Measurements from ENCODE around the gene GPR157.

The GPR157 gene

DNA sequence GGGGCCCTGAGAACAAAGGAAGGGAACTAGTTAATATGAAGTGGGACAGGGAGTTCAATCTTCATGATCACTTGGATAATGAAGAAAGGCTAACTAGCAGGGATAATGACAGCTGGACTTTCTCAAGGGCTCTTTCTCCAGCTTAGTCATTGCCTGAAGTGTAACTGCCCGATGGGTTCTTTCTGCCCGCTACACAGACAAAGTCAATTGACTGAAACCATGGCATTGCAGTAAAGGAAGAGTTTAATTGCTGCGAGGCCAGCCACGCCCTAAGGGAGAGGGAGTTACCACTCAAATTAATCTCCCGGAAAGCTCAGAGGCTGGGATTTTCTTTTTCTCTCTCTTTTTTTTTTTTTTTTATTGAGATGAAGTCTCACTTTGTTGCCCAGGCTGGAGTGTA lies 42.9 kb downstream of the GPR157 start:
- DNase-seq: no peak

- DNase-seq: no peak
These were observed 43.5 kb downstream of the GPR157 start for GRCh38 chr1:9085306-9085940.

GRCh38 chr1:9084906-9085305 lies 44.0 kb downstream of the GPR157 start:
- DNase-seq: no peak

DNA sequence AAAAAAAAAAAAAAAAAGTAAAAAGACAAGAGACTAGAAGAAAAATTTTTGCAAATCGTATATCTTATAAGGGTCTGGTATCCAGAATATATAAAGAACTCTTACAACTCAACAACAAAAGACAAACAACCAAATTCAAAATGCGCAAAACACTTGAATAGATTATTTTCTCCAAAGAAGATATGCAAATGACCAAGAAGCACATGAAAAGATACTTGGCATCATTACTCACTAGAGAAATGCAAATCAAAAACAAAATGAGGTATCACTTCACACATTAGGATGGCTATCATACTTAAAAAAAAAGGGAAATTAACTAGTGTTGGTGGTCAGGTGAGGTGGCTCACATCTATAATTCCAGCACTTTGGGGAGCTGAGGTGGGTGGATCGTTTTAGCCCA lies 47.4 kb downstream of the GPR157 start:
- DNase-seq: no peak

DNA sequence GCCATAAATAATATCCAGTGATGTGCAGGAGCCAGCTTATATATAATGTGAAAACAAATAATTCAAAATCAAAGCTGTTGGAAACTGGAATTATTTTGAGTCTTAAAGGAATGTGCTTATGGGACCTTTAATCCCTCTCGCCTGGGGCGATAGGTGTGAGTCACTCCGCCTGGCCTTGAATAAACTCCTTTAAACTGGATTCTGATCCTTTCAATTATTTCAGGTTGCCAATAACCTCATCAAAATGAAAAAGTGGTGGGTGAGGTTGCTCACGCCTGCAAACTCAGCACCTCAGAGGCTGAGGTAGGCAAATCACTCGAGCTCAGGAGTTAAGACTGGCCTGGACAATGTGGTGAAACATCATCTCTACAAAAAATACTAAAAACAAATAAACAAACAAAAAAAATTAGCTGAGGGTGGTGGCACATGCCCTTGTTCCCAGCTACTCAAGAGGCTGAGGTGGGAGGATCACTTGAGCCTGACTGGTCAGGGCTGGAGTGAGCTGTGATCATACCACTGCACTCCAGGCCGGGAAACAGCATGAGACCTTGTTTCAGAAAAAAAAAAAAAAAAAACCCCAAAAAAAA lies 48.1 kb downstream of the GPR157 start:
- DNase-seq: no peak

GRCh38 chr1:9079988-9080704 lies 48.8 kb downstream of the GPR157 start:
- no peak for DNase-seq

DNA sequence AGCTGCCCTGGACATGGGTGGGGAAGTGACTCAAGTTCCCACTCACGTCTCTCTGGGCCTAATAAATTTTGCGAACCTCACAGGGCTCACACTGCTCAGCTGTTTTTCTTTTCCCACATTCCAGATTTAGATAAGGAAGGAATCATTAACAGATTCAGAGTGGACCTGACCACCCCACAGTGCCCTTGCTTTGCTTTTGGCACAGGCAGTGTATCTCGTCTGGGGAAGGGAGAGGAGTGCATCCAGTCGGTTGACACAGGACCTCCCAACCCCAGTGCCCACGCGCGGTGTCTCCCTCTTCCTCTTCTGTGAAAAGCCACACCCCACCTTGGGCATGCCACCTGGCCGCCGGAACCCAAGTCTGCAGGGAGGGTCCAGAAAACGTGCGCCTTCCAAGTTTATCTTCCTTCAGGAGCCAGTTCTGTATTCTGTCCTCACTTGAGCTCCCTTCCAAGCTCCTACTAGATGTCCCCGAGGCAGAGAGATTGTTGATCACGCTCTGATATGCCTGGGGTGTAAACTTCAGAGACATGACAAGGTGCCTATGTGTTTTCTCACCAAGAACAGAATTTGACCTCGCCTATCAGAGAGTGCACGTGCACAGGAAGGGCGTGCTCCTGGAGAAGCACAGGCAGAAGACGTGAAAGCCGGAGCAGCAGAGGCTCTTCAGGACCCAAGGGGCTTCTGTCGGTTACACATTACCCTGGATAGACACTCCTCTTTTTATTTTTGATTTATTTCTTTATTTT lies 50.0 kb downstream of the GPR157 start:
- no peak for DNase-seq

GRCh38 chr1:9078015-9078751 lies 50.7 kb downstream of the GPR157 start:
- no peak for DNase-seq

DNA sequence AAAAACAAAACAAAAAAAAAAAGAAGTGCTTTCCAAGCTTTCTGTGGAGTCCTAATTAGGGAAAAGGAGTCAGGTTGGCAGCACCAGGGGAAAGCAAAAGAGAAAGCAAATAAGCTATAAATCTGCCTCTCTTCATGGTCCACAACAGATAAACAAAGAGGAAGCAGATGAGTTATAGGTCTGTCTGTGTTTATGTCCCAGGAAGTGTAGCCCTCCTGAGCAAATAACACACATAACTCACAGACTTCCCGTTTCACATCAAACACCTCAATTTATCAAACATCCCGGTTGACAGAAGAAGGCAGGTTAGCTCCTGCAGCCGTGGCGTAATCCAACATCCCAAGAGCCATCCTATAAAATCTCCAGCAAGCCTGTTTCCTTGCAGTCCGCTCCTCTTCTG lies 53.9 kb downstream of the GPR157 start:
- no peak for DNase-seq

DNA sequence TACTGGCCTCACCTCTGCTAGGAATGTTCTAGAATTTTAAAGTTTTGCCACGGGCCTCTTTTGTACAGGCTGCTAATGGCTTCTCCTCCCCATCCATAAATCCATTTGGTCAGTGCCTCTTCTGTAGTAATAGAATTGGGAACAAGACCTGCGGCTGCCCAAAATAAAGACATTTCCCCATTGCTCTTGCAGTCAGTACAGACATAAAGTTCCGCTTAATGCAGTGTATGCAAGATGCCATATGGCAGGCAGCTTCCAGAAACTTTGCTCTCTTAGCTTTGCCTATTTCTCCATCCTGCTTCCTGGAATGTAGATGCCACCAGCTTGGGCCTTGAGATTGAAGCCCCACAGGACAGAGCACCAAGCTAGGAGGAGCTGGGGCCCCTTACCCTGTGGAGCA lies 55.8 kb downstream of the GPR157 start:
- DNase-seq: no peak

DNA sequence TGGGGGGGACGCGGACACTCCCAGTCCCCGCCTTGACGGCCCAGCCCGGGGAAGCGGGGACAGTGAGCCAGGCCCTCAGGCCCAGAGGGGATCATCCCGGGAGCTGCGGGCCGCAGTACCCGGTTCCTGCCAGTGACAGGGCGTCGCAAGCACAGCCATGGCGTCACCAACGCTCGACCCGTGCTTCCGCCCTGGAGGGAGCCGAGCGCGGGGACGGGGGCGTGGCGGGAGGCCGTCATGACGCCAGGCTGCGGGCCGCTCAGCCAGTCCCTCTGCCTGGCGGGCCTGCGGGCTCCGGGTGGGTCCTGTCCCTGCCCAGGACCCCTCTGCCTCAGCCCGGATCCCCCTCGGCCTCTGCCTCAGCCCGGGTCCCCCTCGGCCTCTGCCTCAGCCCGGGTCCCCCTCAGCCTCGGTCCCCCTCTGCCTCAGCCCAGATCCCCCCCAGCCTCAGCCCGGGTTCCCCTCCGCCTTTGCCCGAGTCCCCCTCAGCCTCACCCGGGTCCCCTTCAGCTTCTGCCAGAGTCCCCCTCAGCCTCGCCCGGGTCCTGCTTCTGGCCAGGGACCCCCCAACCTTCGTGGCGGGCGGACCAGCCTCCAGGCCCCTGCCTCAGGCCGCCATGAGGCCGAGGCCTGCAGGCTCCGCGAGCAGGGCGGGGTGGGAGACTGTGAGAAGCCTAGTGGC lies 57.2 kb downstream of the GPR157 start:
- no peak for DNase-seq

- no peak for DNase-seq
These were observed 58.4 kb downstream of the GPR157 start for GRCh38 chr1:9070486-9070885.

GRCh38 chr1:9069326-9070100 lies 59.4 kb downstream of the GPR157 start, which contains the start of gene SLC2A5:
SLC2A5 (minus strand) TSS chr1:9069635; CDS start chr1:9069536, 99 bp downstream.
- no peak for DNase-seq

GRCh38 chr1:9068981-9069325 lies 59.9 kb downstream of the GPR157 start:
- DNase-seq: no peak

DNA sequence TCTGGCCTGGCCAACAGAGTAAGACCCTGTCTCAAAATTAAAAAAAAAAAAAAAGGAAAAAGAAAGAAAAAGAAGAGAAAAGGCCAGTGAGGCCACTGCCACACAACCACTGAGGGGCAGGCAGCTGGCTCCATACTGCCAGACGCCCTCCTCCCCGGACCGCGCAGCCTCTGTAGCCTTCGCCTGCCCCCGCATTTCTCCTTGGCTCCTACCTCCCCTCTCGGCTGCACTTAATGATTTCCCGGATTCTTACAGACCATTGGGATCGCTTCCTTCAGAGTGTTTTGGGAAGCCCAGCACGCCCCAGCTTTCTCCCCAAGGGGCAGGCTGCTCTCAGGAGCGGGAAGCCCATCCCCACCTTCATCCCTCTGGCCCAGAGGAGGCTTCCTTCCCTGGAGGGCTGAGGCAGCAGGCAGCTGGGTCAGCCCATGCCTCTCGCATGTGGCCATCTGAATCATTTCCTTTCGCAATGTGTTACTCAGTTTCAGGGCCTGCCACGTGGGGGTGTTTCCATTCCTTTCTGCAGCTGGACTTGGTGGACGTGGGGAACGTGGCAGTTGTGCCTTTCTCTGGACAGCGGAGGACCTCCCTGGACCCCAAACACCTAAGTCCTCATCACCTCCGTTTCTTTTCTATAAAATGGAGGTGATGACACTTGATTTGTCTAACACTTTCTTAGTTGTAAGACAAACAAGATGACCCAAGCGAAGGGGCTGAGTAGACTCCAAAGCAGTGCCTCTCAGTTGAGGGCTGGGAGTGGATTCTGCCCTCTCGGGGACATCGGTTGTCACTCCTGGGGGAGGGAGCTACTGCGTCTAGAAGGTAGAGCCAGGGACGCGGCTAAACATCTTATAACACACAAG lies 61.7 kb downstream of the GPR157 start:
- no peak for DNase-seq

- no peak for DNase-seq
These were observed 63.6 kb downstream of the GPR157 start for GRCh38 chr1:9065213-9065751.

- no peak for DNase-seq
These were observed 66.1 kb downstream of the GPR157 start for GRCh38 chr1:9062846-9063245.

GRCh38 chr1:9062021-9062471 lies 66.9 kb downstream of the GPR157 start:
- DNase-seq: no peak

- DNase-seq: no peak
These were observed 67.5 kb downstream of the GPR157 start for GRCh38 chr1:9061252-9061960.
